Measurements from ENCODE around the gene SYNRG.

The SYNRG gene, protein sequence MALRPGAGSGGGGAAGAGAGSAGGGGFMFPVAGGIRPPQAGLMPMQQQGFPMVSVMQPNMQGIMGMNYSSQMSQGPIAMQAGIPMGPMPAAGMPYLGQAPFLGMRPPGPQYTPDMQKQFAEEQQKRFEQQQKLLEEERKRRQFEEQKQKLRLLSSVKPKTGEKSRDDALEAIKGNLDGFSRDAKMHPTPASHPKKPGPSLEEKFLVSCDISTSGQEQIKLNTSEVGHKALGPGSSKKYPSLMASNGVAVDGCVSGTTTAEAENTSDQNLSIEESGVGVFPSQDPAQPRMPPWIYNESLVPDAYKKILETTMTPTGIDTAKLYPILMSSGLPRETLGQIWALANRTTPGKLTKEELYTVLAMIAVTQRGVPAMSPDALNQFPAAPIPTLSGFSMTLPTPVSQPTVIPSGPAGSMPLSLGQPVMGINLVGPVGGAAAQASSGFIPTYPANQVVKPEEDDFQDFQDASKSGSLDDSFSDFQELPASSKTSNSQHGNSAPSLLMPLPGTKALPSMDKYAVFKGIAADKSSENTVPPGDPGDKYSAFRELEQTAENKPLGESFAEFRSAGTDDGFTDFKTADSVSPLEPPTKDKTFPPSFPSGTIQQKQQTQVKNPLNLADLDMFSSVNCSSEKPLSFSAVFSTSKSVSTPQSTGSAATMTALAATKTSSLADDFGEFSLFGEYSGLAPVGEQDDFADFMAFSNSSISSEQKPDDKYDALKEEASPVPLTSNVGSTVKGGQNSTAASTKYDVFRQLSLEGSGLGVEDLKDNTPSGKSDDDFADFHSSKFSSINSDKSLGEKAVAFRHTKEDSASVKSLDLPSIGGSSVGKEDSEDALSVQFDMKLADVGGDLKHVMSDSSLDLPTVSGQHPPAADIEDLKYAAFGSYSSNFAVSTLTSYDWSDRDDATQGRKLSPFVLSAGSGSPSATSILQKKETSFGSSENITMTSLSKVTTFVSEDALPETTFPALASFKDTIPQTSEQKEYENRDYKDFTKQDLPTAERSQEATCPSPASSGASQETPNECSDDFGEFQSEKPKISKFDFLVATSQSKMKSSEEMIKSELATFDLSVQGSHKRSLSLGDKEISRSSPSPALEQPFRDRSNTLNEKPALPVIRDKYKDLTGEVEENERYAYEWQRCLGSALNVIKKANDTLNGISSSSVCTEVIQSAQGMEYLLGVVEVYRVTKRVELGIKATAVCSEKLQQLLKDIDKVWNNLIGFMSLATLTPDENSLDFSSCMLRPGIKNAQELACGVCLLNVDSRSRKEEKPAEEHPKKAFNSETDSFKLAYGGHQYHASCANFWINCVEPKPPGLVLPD (N-terminal part only)

DNA sequence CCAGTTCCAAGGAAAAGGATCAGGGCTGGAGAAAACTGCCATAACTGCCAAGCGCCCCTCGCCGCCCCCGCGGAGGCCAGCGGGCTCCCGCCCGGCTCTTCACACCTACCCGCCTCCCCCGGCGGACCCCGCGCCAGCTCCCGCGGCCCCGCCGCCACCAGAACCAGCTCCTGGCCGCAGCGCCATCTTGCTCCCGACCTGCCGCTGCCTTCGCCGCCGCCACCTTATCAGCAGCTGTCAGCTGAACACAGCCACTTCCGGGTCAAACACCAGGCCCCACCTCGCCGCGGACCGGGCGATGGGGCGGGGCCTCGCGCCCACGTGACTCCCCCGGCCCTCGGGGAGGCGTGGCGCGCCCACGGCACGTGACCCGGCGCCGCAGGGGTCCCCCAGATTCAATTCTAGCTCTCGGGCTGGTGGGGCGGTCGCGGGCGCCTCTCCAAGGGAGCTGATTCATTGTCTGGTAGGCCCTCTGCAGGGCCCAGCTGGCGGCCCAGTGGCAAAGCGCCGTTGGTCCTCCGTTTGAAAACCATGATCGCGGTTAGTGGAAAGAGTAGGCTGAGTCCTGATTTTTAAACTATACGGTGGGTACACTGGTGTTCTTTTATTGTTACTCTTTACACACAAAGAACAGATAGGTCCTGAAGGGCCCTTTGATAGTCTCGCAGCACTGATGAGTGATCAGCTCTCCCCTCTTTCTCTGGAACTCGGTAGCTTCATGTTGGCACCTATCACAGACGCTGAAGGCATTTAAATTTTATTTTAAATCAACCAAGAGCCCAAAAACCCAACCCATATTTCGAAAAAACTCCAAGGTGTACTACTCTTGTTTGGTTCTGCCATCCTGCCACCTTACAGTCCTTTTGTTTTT is at the start of gene SYNRG:
SYNRG (minus strand) TSS at position 249 of the 871 bp plus-strand sequence; CDS start at position 186, 63 bp downstream.
- TF ChIP-seq, protein P1, sequence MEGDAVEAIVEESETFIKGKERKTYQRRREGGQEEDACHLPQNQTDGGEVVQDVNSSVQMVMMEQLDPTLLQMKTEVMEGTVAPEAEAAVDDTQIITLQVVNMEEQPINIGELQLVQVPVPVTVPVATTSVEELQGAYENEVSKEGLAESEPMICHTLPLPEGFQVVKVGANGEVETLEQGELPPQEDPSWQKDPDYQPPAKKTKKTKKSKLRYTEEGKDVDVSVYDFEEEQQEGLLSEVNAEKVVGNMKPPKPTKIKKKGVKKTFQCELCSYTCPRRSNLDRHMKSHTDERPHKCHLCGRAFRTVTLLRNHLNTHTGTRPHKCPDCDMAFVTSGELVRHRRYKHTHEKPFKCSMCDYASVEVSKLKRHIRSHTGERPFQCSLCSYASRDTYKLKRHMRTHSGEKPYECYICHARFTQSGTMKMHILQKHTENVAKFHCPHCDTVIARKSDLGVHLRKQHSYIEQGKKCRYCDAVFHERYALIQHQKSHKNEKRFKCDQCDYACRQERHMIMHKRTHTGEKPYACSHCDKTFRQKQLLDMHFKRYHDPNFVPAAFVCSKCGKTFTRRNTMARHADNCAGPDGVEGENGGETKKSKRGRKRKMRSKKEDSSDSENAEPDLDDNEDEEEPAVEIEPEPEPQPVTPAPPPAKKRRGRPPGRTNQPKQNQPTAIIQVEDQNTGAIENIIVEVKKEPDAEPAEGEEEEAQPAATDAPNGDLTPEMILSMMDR (IDR thresholded peaks at IDR 0.05; ENCODE audit: insufficient read depth, low read depth, low read length, missing control alignments) = peak; percentile 24
- peak; percentile 94 for DNase-seq (ENCODE audit: low read depth)
- peak within 1 kb of the TSS; percentile 82 for H3K4me3 ChIP-seq (ENCODE audit: low read length)

DNA sequence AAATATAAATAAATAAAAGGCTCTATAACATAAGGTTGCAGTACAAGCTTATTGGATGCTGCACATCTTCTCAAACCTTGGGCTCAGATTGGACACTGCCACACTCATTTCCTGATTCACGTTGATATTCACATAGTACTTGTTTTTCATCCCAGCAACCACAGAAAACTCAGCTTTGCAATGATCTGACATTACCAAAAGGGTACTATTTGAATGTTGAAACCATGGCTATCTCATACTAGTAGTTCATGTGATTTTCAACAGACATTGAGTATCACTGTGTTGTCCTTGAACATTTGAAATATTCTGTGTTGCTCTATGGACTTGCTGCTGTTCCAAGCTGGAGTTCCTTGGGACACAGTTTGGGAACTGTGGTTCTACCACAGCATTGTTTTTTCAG is 48.0 kb upstream of the SYNRG start:
- H3K4me3 ChIP-seq (ENCODE audit: low read length) = no peak overlapping the region
- TF ChIP-seq, protein P1 (IDR thresholded peaks at IDR 0.05; ENCODE audit: insufficient read depth, low read depth, low read length, missing control alignments) = no peak
- DNase-seq (ENCODE audit: low read depth) = no peak

DNA sequence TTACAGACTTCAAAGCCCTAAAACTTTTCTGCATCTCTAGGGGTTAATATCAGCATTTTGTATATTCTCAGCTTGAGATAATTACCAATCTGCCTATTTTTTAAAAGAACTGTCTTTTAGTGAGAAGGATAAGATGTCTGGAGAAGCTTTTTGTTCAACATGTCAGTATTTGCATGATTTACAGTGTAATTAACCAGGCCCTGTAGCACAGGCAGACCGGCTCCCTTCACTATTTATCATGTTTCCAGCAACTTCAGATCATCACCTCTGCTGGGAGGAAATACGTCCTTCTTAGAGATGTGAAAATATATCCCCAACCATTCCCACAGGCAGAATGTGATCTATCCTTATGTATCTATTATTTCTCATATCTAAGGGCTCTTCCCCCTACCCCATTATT is 42.6 kb upstream of the SYNRG start:
- H3K4me3 ChIP-seq (ENCODE audit: low read length) = no peak overlapping the region
- DNase-seq (ENCODE audit: low read depth) = no peak
- TF ChIP-seq, protein P1 (IDR thresholded peaks at IDR 0.05; ENCODE audit: insufficient read depth, low read depth, low read length, missing control alignments) = no peak

DNA sequence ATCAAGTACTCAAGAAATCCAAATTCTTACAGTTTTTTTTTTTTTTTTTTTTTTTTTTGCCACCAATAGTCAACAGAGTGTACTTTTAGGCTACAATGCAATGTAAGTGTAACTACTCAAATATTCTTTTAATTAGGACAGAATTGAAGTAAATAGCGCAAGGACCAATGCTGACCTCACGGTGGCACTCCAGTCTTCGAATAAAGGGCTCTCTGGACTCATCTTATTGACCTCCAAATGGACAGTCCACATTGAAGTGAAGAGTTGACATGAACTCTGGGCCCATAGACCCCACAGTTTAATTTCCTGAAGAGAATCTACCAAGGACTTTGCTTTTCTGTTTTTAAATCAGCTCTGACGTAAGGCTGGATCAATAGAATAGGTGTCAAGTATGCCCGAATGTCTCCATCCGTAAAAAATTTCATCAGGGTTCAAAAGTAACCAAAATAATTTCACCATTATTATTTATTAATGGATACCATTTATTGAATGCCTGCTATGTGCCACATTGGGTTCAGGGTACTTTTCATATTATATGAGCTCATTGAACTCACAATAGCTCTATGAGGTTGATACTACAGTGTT is 41.3 kb upstream of the SYNRG start:
- TF ChIP-seq, protein P1 (IDR thresholded peaks at IDR 0.05; ENCODE audit: insufficient read depth, low read depth, low read length, missing control alignments) = peak; percentile 53
- peak; percentile 49 for DNase-seq (ENCODE audit: low read depth)

DNA sequence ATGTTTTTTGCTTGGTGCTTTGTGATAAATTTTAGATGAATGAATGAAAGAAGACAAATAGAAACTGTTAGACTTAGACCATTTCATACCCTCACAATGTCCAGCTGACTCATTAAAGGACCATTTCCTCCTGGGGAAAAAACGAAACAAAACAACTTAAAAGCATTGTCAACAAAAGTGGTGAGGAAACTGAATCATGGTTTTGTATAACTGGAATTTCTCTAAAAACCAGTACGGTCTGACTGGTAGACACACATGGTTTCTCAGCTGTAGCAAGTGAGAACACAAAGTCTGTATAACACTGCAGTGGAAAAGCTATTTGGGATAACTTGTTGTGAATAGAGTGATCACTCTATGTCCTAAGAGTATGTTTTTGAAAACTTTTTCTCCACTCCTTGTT is 39.3 kb upstream of the SYNRG start:
- H3K4me3 ChIP-seq (ENCODE audit: low read length) = no peak overlapping the region
- TF ChIP-seq, protein P1 (IDR thresholded peaks at IDR 0.05; ENCODE audit: insufficient read depth, low read depth, low read length, missing control alignments) = no peak
- peak; percentile 74 for DNase-seq (ENCODE audit: low read depth)

More for the DNA sequence above, 41.3 kb upstream of the SYNRG start:
- H3K4me3 ChIP-seq (ENCODE audit: low read length) = no peak overlapping the region
